Thoracic aorta (tissue), 2 donors: ENCODE data around the gene POLR2A. TPM values are rescaled to one million over a fixed set of nuclear protein-coding genes. Genes with fewer than 3 reads are reported as not detected.

Source experiments
- ATAC-seq: fragments of 150-250 bp; one replicate; pipeline ENCODE4 v1.8.0; 2017; ENCODE audit warnings: low read depth; ENCODE audit not compliant: insufficient number of reproducible peaks, low FRiP score
- DNase-seq: peaks from one replicate; pipeline ENCODE4 v3.0.0-alpha.2; 2020; ENCODE audit warnings: low spot score
- H3K27ac ChIP-seq, 2 donors: fragments of 200-600 bp; sonication (generic); 1 replicate in 1 of 2; 2 replicates in 1 of 2; pipeline ENCODE4 v1.5.1; 2016; ENCODE audit warnings: mild to moderate bottlenecking in 2 of 2, moderate library complexity in 2 of 2
- H3K27me3 ChIP-seq: fragments of 200-600 bp; sonication (generic); replicated peaks from 2 replicates; pipeline ENCODE4 v1.6.0; 2016; ENCODE audit warnings: mild to moderate bottlenecking; ENCODE audit not compliant: insufficient read depth
- H3K36me3 ChIP-seq: fragments of 200-600 bp; sonication (generic); one replicate; pipeline ENCODE4 v1.5.1; 2016
- H3K4me1 ChIP-seq, 2 donors: fragments of 200-600 bp; sonication (generic); 1 replicate in 1 of 2; 2 replicates in 1 of 2; pipeline versions ENCODE4 v1.5.1 to v1.6.0; 2016; ENCODE audit warnings: low read depth in 2 of 2, mild to moderate bottlenecking in 1 of 2; ENCODE audit not compliant: control insufficient read depth in 1 of 2
- H3K4me3 ChIP-seq: fragments of 200-600 bp; sonication (generic); 2 replicates; pipeline ENCODE4 v1.5.1; 2016; ENCODE audit warnings: mild to moderate bottlenecking
- H3K9me3 ChIP-seq: fragments of 200-600 bp; sonication (generic); 2 replicates; pipeline ENCODE4 v1.5.1; 2016
- CTCF ChIP-seq: fragments of 200-600 bp; sonication (generic); IDR thresholded peaks from one replicate; pipeline ENCODE4 v1.5.1; 2019; ENCODE audit warnings: antibody characterized with exemption
- total RNA-seq, 2 donors: library from RNA; depleted of rRNA; stranded (reverse); fragments of >200 nt; gene quantifications; one replicate each; pipeline versions ENCODE4 v1.1.0 to v1.2.3, GENCODE V29; 2016

The POLR2A gene
- 100 to 1,000 TPM in 1 of 2 donors, 10 to 100 TPM in 1; 77.8 to 151 TPM for total RNA-seq

DNA sequence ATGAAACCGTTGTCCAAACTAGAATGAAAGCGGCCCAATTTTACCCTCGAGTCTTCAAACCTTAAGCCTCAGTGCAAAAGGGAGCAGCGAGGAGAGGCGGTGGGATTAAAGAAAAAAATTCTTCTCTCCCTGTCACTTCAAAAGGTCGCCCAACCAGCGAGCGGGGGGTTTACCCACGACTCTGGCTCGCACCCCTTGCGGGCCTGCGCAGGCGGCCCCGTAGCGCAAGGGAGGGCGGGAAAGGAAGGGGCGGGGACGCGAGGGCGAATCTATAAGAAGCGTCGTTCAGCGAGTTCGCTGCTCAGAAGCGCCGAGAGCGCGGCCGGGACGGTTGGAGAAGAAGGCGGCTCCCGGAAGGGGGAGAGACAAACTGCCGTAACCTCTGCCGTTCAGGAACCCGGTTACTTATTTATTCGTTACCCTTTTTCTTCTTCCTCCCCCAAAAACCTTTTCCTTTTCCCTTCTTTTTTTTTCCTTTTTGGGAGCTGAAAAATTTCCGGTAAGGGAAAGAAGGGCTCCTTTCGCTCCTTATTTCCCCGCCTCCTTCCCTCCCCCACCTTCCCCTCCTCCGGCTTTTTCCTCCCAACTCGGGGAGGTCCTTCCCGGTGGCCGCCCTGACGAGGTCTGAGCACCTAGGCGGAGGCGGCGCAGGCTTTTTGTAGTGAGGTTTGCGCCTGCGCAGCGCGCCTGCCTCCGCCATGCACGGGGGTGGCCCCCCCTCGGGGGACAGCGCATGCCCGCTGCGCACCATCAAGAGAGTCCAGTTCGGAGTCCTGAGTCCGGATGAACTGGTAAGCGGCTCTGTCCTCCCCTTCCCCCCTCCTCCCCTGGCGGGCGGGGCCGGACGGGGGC lies at the start of gene POLR2A:
Gene POLR2A, plus strand, starts transcription at position 300 of the 852 bp plus-strand sequence.
- H3K4me1 ChIP-seq = peaks cover 36 to 66% of the 10 kb centered on the region in 2 donors

GRCh38 chr17:7435676-7436555 lies 48.2 kb upstream of the POLR2A start:
- Histone ChIP-seq H3K27me3 (peaks cover 5% of the 10 kb centered on the region), H3K4me3 (peak overlapping the region; percentile 83), H3K4me1 (peaks cover 25 to 52% of the 10 kb centered on the region in 2 donors), H3K36me3 (no peaks in the 10 kb centered on the region), H3K9me3 (no peaks in the 10 kb centered on the region), H3K27ac (peak overlapping the region in 1 of 2 donors; percentile 31)
- TF ChIP-seq CTCF = no peak
- ATAC-seq (peak; percentile 2), DNase-seq (no peak)

More for the DNA sequence above, at the start of gene POLR2A:
- Histone ChIP-seq H3K9me3 (no peaks in the 10 kb centered on the region), H3K27me3 (no peaks in the 10 kb centered on the region), H3K36me3 (no peaks in the 10 kb centered on the region), H3K27ac (peak within 1 kb of the TSS; percentile 99 to 100), H3K4me3 (peak within 1 kb of the TSS; percentile 83)
- ATAC-seq = peak; percentile 83
- no peak for TF ChIP-seq CTCF
- DNase-seq = peak; percentile 88

DNA sequence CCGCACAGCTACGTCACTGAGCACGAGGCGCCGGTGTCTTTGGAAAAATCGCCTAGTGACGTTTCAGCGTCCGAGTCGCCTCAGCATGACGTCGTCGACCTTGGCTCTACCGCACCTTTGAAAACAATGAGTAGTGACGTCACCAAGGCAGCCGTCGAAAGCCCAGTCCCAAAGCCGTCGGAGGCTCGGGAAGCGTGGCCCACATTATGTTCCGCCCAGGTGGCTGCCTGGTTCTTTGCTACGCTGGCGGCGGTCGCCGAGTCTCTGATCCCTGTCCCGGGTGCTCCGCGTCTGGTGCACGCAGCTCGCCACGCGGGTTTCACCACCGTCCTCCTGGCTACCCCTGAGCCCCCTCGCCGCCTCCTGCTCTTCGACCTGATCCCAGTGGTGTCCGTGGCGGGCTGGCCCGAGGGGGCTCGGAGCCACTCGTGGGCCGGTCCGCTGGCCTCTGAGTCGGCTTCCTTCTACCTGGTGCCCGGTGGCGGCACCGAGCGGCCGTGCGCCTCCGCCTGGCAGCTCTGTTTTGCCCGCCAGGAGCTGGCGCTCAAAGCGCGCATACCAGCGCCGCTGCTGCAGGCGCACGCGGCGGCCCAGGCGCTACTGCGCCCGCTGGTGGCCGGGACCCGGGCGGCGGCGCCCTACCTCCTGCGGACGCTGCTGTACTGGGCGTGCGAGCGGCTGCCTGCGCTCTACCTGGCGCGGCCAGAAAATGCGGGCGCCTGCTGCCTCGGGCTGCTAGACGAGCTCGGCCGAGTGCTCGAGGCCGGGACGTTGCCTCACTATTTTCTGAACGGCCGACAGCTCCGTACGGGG lies 47.4 kb upstream of the POLR2A start:
- Histone ChIP-seq H3K4me3 (peak overlapping the region; percentile 83), H3K27me3 (peaks cover 5% of the 10 kb centered on the region), H3K36me3 (no peaks in the 10 kb centered on the region), H3K27ac (peak overlapping the region in 1 of 2 donors; percentile 42), H3K9me3 (no peaks in the 10 kb centered on the region), H3K4me1 (peaks cover 25 to 53% of the 10 kb centered on the region in 2 donors)
- peak; percentile 79 for TF ChIP-seq CTCF
- DNase-seq (no peak), ATAC-seq (peak; percentile 42)

DNA sequence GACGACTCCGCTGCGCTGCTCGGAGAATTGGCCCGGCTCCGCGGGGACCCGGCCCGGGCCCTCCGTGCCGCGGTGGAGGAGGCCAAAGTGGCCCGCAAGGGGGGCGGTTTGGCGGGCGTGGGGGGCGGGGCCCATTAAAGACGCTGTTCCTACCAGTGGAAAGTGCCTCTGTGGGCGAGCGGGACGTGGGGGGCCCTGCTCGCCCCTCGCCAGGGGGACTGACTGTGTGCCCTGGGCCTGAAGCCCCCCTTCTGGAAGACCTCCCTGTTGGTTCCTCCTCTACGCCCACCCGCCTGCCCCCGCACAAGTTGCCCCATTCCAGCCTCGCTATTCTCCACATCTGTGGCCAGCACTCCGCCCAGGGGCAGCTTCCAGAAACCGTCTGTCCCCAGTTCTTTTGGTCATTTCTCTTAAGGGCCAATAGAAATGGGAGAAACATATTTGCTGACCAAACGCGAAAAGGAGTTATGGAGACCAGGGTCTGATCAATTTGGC lies 46.8 kb upstream of the POLR2A start:
- DNase-seq = no peak
- TF ChIP-seq CTCF = no peak
- Histone ChIP-seq H3K27me3 (peaks cover 5% of the 10 kb centered on the region), H3K4me1 (peaks cover 25 to 53% of the 10 kb centered on the region in 2 donors), H3K27ac (no peak overlapping the region), H3K9me3 (no peaks in the 10 kb centered on the region), H3K36me3 (no peaks in the 10 kb centered on the region), H3K4me3 (peak overlapping the region; percentile 83)
- ATAC-seq = no peak
